ENCODE measurements around the gene GPX4.

Gene GPX4

DNA sequence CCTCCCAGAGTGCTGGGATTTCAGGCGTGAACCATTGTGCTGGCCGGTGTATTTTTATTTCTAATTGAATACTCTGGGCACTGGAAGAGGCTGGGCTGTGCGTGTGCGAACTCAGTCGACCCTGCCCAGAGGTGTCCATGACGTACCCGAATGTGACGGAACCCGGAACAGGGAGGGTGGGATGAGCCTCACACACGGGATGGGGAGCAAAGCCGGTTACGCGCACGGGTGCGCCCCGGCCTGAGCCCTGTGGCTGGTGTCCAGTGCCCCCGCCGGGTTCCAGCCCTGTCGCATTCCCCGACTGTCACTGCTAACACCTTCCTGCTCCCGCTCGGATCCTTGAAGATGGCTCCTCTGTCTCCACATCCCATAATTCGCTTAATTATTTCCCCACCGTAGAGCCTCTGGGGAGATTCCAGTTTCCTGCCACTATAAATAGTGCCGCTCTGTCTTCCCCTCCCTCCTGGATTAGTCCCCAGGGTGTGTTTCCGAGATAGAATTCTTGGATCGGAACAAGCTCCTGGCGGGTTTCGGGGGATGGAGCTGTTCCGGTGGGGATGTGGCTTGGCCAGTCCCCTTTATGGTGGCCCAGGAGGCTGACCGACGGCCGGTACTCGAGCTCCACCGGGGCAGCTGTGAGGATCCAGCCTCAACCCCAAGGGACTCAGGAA lies 48.3 kb downstream of the GPX4 start:
- no peak for DNase-seq

DNA sequence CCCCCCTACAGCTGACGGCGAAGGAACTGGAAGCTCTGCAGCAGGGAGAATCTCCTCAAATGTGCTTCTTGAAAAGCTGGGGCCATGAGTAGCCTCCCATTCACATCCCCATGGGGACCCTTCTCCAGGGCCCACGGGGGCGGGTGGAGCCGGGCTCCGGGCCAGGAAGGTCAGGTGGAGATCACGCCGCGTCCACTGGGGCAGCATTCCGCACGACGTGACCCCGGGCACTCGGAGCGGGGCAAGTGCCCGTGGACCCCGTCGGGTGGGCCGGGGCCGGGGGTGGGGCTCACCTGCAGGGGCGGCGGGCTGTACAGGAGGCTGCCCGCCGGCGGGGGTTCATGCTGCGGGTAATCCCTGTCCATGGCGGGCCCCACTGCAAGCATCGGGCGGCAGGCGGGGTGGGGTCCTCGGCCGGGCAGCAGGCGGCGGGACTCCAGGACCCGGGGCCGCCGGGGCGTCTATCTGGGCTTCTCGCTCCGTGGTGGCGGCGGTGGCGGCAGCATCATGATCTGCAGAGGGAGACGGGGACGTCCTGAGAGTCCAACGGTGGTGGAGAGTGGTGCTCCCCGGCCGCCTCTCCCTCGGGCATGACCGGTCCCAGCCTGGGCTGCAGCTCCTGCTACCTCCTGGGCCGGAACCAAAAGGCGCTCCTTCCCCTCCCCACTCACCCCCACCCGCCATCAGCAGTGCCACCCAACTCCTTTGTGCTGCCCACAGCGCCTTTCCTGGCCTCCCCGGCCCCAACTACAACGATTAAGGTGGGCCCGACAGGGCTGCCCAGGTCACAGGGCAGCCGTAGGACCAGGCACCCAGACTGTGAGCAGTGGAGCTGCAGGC lies 50.3 kb downstream of the GPX4 start:
- no peak for DNase-seq

DNA sequence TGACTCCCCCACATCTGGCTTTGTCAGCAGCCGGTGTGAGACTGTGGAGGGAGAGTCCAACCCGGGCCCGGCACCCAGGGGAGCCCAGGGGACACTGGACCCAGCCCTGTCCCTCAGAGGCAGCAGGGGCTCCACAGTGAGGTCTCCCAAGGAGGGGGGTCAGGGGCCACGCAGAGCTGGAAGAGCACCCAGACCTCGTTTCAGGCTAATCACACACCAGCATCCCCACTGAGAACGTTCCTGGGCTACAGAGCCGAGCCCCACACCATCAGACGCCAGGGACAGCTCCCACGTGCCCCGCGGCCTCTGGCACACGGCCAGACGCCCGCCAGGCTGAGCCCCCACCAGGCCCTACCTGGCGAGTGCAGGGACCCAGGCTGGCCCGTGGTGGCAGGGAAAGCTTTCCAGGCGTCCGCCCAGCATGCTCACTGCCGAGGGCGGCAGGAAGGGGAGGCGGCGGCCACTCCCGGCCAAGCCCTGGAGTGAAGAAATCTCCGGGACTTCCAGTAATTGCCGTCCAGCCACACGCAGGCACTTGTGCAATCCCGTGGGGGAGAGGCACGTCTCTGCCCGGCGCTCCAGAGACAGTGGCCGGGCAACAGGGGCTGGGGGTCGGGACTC lies 51.0 kb downstream of the GPX4 start:
- no peak for DNase-seq

DNA sequence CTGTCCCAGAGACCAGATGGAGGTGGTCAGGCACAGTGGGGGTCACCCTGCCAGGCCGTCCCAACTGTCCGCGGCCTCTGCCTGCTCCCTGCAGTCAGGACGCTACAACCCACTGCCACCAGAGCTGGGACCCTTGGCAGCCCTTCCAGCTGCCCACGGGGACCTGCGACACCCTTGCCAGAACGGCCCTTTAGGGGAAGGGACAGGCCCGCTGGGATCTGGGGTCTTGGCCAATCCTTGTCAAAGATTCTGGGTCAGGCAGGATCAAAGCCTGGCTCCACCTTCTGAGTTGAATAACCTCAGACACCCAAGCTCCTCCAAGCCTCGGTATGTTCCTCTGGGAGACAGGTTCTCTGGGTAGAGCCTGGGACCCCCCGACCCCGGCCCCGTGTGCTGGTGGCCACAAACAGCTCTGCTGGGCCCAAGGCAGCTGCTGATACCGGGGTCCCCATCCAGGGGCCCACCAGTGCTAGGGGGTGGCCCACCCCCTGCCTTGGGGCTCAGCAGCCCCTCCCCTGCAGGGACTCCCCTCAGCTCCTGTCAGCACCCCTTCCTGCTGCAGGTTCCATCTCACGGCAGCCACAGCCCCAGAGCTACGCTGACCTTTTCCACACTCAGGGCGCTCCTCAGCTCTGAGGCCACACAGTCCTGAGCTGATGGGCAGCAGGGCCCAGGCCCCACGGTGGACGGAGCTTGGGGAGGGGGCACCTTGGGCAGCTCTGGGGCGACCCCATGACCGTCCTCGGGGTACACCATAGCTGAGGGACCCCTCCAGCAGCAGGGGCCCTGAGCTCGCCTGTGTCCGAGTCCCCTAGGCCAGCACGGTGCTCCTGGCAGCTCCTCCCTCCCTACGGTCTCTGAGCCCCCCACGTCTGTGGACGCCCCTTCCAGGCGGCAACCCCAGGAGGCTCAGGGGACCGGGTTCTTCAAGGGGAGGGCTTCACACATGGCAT lies 51.8 kb downstream of the GPX4 start:
- no peak for DNase-seq
